Tibial nerve (tissue), 4 donors: ENCODE measurements around the gene SYT1.

Experiments
- CTCF ChIP-seq, 5 experiments: fragments of 200-600 bp in 3 of 5; fragments of 450-650 bp in 2 of 5; sonication (generic) in 3 of 5; IDR thresholded peaks; one replicate each; pipeline ENCODE4 v1.5.1; 2016 to 2019; ENCODE audit warnings: antibody characterized with exemption in 5 of 5, mild to moderate bottlenecking in 3 of 5, moderate library complexity in 2 of 5
- EP300 ChIP-seq, 2 donors: sonication (generic); formaldehyde crosslinking; IDR thresholded peaks; one replicate each; pipeline ENCODE4 v1.6.1; 2017; ENCODE audit warnings: antibody characterized with exemption in 2 of 2, mild to moderate bottlenecking in 1 of 2
- POLR2A ChIP-seq, 2 donors: fragments of 450-650 bp; IDR thresholded peaks; one replicate each; pipeline ENCODE4 v1.6.1; 2017; ENCODE audit warnings: antibody characterized with exemption in 2 of 2, mild to moderate bottlenecking in 2 of 2, moderate library complexity in 2 of 2

- TF ChIP-seq CTCF (IDR thresholded peaks at IDR 0.05): no peak
- no peak for TF ChIP-seq POLR2A (IDR thresholded peaks at IDR 0.05)
- TF ChIP-seq EP300 (IDR thresholded peaks at IDR 0.05): no peak
Measured at GRCh38 chr12:79200176-79200575, 335.6 kb downstream of the SYT1 start.
